ENCODE data around the gene FADS3. TPM values are rescaled to one million over a fixed set of nuclear protein-coding genes. Genes with fewer than 3 reads are reported as not detected.

FADS3 gene
- total and polyA plus RNA-seq, 2 of the 13 experiments (the other 11 are each of a cell fraction or from before 2014, with no cell fraction given) = 13.4 to 23.2 TPM

DNA sequence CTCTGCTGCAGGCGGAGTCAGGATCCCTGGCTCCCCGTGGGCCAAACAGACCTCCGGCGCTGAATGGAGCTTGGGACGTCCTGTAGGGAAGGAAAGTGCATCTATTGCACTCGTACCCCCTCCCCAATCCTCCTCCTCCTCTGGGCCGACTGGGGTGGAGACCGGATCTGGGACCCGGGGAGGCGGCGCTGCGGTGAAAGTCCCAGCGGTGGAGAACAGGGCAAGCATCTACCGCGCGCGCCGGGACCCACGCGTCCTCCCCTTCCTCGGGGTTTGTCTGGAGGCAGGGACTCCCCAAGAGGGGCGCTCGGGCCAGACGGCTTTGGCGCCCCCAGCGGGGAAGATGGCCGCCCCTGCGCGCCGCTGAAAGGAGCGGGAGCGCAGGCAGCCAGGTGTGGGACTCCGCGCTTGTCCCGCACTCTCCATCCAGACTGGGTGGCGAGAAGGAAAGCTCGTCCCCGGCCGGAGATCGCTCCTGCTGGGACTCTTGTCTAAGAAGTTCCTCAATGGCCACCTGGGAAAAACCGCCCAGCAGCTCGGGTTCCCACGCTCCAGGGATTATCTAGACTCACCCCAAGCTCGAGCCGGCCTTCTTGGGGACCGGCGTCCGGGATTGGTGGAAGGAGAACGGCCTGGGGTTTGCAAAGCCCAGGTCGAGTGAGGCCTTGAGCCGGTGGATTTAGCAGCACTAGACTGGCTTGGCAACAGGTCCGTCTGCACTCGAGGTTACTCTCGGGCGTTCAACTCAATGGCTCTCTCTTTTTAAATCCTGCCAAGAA lies 62.5 kb downstream of the FADS3 start (continued):
- TF ChIP-seq, protein P1, sequence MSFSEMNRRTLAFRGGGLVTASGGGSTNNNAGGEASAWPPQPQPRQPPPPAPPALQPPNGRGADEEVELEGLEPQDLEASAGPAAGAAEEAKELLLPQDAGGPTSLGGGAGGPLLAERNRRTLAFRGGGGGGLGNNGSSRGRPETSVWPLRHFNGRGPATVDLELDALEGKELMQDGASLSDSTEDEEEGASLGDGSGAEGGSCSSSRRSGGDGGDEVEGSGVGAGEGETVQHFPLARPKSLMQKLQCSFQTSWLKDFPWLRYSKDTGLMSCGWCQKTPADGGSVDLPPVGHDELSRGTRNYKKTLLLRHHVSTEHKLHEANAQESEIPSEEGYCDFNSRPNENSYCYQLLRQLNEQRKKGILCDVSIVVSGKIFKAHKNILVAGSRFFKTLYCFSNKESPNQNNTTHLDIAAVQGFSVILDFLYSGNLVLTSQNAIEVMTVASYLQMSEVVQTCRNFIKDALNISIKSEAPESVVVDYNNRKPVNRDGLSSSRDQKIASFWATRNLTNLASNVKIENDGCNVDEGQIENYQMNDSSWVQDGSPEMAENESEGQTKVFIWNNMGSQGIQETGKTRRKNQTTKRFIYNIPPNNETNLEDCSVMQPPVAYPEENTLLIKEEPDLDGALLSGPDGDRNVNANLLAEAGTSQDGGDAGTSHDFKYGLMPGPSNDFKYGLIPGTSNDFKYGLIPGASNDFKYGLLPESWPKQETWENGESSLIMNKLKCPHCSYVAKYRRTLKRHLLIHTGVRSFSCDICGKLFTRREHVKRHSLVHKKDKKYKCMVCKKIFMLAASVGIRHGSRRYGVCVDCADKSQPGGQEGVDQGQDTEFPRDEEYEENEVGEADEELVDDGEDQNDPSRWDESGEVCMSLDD (CRISPR knock-in tag; IDR thresholded peaks at IDR 0.05; ENCODE audit: borderline replicate concordance) = peak; percentile 82; the same call in 1 of the 2 replicates
- TF ChIP-seq ZFP37 (CRISPR knock-in tag; IDR thresholded peaks at IDR 0.05; ENCODE audit: borderline replicate concordance) (no peak), ZNF615 (CRISPR knock-in tag; IDR thresholded peaks at IDR 0.05; ENCODE audit: borderline replicate concordance) (no peak), HNRNPK (IDR thresholded peaks at IDR 0.05; ENCODE audit: low read depth, low read length, poor library complexity, severe bottlenecking) (no peak), ZFP41 (CRISPR knock-in tag; IDR thresholded peaks at IDR 0.05; ENCODE audit: borderline replicate concordance) (no peak), ZBTB20 (CRISPR knock-in tag; IDR thresholded peaks at IDR 0.05; ENCODE audit: borderline replicate concordance, low read depth) (no peak), SMARCC2 (IDR thresholded peaks at IDR 0.05) (no peak), SP2 (CRISPR knock-in tag; IDR thresholded peaks at IDR 0.05) (no peak), FIP1L1 (IDR thresholded peaks at IDR 0.05; ENCODE audit: borderline replicate concordance, insufficient read depth, low read depth, low read length) (no peak), DNMT1 (CRISPR knock-in tag; IDR thresholded peaks at IDR 0.05) (no peak), ZNF333 (CRISPR knock-in tag; IDR thresholded peaks at IDR 0.05; ENCODE audit: borderline replicate concordance) (no peak), SAFB2 (CRISPR knock-in tag; IDR thresholded peaks at IDR 0.05; ENCODE audit: borderline replicate concordance, low read depth) (no peak; the same call in 1 of the 2 replicates), EZH2 (conservative IDR thresholded peaks at IDR 0.05; ENCODE audit: low read depth, low read length) (no peak), ZNF816 (CRISPR knock-in tag; IDR thresholded peaks at IDR 0.05; ENCODE audit: borderline replicate concordance) (no peak), HIVEP1 (CRISPR knock-in tag; IDR thresholded peaks at IDR 0.05) (no peak)
- TF ChIP-seq, protein P2, sequence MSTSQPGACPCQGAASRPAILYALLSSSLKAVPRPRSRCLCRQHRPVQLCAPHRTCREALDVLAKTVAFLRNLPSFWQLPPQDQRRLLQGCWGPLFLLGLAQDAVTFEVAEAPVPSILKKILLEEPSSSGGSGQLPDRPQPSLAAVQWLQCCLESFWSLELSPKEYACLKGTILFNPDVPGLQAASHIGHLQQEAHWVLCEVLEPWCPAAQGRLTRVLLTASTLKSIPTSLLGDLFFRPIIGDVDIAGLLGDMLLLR (CRISPR knock-in tag; IDR thresholded peaks at IDR 0.05) = no peak
- TF ChIP-seq, protein P3, sequence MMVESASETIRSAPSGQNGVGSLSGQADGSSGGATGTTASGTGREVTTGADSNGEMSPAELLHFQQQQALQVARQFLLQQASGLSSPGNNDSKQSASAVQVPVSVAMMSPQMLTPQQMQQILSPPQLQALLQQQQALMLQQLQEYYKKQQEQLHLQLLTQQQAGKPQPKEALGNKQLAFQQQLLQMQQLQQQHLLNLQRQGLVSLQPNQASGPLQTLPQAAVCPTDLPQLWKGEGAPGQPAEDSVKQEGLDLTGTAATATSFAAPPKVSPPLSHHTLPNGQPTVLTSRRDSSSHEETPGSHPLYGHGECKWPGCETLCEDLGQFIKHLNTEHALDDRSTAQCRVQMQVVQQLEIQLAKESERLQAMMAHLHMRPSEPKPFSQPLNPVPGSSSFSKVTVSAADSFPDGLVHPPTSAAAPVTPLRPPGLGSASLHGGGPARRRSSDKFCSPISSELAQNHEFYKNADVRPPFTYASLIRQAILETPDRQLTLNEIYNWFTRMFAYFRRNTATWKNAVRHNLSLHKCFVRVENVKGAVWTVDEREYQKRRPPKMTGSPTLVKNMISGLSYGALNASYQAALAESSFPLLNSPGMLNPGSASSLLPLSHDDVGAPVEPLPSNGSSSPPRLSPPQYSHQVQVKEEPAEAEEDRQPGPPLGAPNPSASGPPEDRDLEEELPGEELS (CRISPR knock-in tag; IDR thresholded peaks at IDR 0.05) = no peak
- TF ChIP-seq, protein P4, sequence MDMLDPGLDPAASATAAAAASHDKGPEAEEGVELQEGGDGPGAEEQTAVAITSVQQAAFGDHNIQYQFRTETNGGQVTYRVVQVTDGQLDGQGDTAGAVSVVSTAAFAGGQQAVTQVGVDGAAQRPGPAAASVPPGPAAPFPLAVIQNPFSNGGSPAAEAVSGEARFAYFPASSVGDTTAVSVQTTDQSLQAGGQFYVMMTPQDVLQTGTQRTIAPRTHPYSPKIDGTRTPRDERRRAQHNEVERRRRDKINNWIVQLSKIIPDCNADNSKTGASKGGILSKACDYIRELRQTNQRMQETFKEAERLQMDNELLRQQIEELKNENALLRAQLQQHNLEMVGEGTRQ (IDR thresholded peaks at IDR 0.05; ENCODE audit: low read depth, low read length) = no peak
- TF ChIP-seq, protein P4 (CRISPR knock-in tag; IDR thresholded peaks at IDR 0.05; ENCODE audit: borderline replicate concordance) = no peak
- TF ChIP-seq, protein P5, sequence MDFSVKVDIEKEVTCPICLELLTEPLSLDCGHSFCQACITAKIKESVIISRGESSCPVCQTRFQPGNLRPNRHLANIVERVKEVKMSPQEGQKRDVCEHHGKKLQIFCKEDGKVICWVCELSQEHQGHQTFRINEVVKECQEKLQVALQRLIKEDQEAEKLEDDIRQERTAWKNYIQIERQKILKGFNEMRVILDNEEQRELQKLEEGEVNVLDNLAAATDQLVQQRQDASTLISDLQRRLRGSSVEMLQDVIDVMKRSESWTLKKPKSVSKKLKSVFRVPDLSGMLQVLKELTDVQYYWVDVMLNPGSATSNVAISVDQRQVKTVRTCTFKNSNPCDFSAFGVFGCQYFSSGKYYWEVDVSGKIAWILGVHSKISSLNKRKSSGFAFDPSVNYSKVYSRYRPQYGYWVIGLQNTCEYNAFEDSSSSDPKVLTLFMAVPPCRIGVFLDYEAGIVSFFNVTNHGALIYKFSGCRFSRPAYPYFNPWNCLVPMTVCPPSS (IDR thresholded peaks at IDR 0.05) = no peak
